HepG2 (cell line): Measurements from ENCODE around the gene ELMOD3. TPM values are rescaled to one million over a fixed set of nuclear protein-coding genes. Genes with fewer than 3 reads are reported as not detected.
A peak's percentile ranks its signal among the peaks of the same experiment; 100 is the strongest.

ENCODE experiments used
- DNMT3B ChIP-seq: conservative IDR thresholded peaks from 2 replicates; pipeline ENCODE4 v1.6.1; 2016; ENCODE audit warnings: missing biosample characterization, control low read depth
- HNRNPL ChIP-seq: fragments of 200-400 bp; formaldehyde crosslinking; IDR thresholded peaks from 2 replicates; pipeline ENCODE4 v1.6.1; 2017; ENCODE audit warnings: mild to moderate bottlenecking, low read depth, low read length
- MTF2 ChIP-seq: sonication (generic); formaldehyde crosslinking; IDR thresholded peaks from 2 replicates; pipeline ENCODE4 v1.5.0; 2020; ENCODE audit warnings: missing genetic modification reagents, borderline replicate concordance
- NFE2L1 ChIP-seq: sonication (generic); formaldehyde crosslinking; IDR thresholded peaks from 2 replicates; pipeline ENCODE4 v1.4.0; 2020; ENCODE audit warnings: missing genetic modification reagents, mild to moderate bottlenecking, borderline replicate concordance
- NKX3-1 ChIP-seq: sonication (generic); formaldehyde crosslinking; IDR thresholded peaks from 2 replicates; pipeline ENCODE4 v1.5.0; 2020; ENCODE audit warnings: missing genetic modification reagents
- PAF1 ChIP-seq: IDR thresholded peaks from 2 replicates; pipeline ENCODE4 v1.6.1; 2016; ENCODE audit warnings: missing genetic modification reagents, missing compliant biosample characterization
- RBM39 ChIP-seq: fragments of 200-400 bp; formaldehyde crosslinking; IDR thresholded peaks from one replicate; pipeline ENCODE4 v1.6.1; 2018; ENCODE audit warnings: antibody characterized with exemption, mild to moderate bottlenecking, low read depth, low read length; ENCODE audit not compliant: poor library complexity, severe bottlenecking
- RORA ChIP-seq: sonication (generic); formaldehyde crosslinking; IDR thresholded peaks from 2 replicates; pipeline ENCODE4 v1.5.0; 2020; ENCODE audit warnings: mild to moderate bottlenecking, missing genetic modification reagents, moderate library complexity
- SIX1 ChIP-seq: sonication (generic); formaldehyde crosslinking; IDR thresholded peaks from 2 replicates; pipeline ENCODE4 v1.4.0; 2020; ENCODE audit warnings: missing genetic modification reagents, borderline replicate concordance
- SMYD3 ChIP-seq: sonication (generic); formaldehyde crosslinking; IDR thresholded peaks from 2 replicates; pipeline ENCODE4 v1.8.1; 2023; ENCODE audit warnings: mild to moderate bottlenecking, missing genetic modification reagents
- TRAFD1 ChIP-seq: sonication (generic); formaldehyde crosslinking; IDR thresholded peaks from 2 replicates; pipeline ENCODE4 v1.5.1; 2020; ENCODE audit warnings: missing genetic modification reagents, mild to moderate bottlenecking, borderline replicate concordance
- ZC3H4 ChIP-seq: sonication (generic); formaldehyde crosslinking; IDR thresholded peaks from 2 replicates; pipeline ENCODE4 v1.4.0; 2020; ENCODE audit warnings: missing genetic modification reagents, borderline replicate concordance
- ZFY ChIP-seq: sonication (generic); formaldehyde crosslinking; IDR thresholded peaks from 2 replicates; pipeline ENCODE4 v1.4.0; 2020; ENCODE audit warnings: missing genetic modification reagents
- ZFYVE20 ChIP-seq: sonication (generic); formaldehyde crosslinking; IDR thresholded peaks from 2 replicates; pipeline ENCODE4 v1.8.0; 2023; ENCODE audit warnings: low read depth, mild to moderate bottlenecking, moderate library complexity, missing genetic modification reagents, borderline replicate concordance
- ZMAT5 ChIP-seq: sonication (generic); formaldehyde crosslinking; IDR thresholded peaks from 2 replicates; pipeline ENCODE4 v1.5.0; 2020; ENCODE audit warnings: mild to moderate bottlenecking, low read depth, missing genetic modification reagents, borderline replicate concordance
- ZNF275 ChIP-seq: sonication (generic); formaldehyde crosslinking; IDR thresholded peaks from 2 replicates; pipeline ENCODE4 v1.8.0; 2022; ENCODE audit warnings: missing genetic modification reagents, mild to moderate bottlenecking, inconsistent platforms, borderline replicate concordance
- ZNF329 ChIP-seq: sonication (generic); formaldehyde crosslinking; IDR thresholded peaks from 2 replicates; pipeline ENCODE4 v1.9.0; 2021; ENCODE audit warnings: low read depth, mild to moderate bottlenecking, missing genetic modification reagents
- ZNF703 ChIP-seq: sonication (generic); formaldehyde crosslinking; IDR thresholded peaks from 2 replicates; pipeline ENCODE4 v1.5.1; 2020; ENCODE audit warnings: missing genetic modification reagents, mild to moderate bottlenecking, moderate library complexity, borderline replicate concordance
- ZSCAN20 ChIP-seq: sonication (generic); formaldehyde crosslinking; IDR thresholded peaks from 2 replicates; pipeline ENCODE4 v1.4.0; 2020; ENCODE audit warnings: missing genetic modification reagents, mild to moderate bottlenecking, borderline replicate concordance
- polyA plus RNA-seq, 8 experiments: library from polyadenylated mRNA; depleted of rRNA in 3 of 8; stranded (reverse) in 7 of 8; unstranded in 1 of 8; fragments of >200 nt; fragmentation: Illumina TruSeq in 4 of 8; extraction: Trizol in 4 of 8; gene quantifications; 2 replicates each; pipeline versions ENCODE4 v1.2.1 to v1.2.3, GENCODE V29; 2011 to 2016; ENCODE audit warnings: low read depth in 4 of 8, missing spikeins in 1 of 8, mixed read lengths in 1 of 8; ENCODE audit not compliant: insufficient read depth in 1 of 8
- total RNA-seq, 5 experiments: library from RNA; depleted of rRNA; stranded (reverse); fragments of >200 nt; fragmentation: Illumina TruSeq; extraction: Trizol; gene quantifications; 2 replicates each; pipeline ENCODE4 v1.2.3, GENCODE V29; 2016; ENCODE audit warnings: low read depth in 1 of 5
- TF ChIP-seq, protein P1 (sequence below): sonication (generic); formaldehyde crosslinking; IDR thresholded peaks from 2 replicates; pipeline ENCODE4 v1.4.0; 2020; ENCODE audit warnings: low read depth, mild to moderate bottlenecking, missing genetic modification reagents
- TF ChIP-seq, protein P2 (sequence below): sonication (generic); formaldehyde crosslinking; IDR thresholded peaks from 2 replicates; pipeline ENCODE4 v1.8.0; 2022; ENCODE audit warnings: missing genetic modification reagents, mild to moderate bottlenecking, moderate library complexity, borderline replicate concordance
- TF ChIP-seq, protein P3 (sequence below): sonication (generic); formaldehyde crosslinking; IDR thresholded peaks from 2 replicates; pipeline ENCODE4 v1.9.0; 2021; ENCODE audit warnings: missing genetic modification reagents, borderline replicate concordance

Gene ELMOD3
- total and polyA plus RNA-seq, 2 of the 13 experiments (the other 11 are each of a cell fraction or from before 2014, with no cell fraction given): 13.3 to 19.5 TPM

DNA sequence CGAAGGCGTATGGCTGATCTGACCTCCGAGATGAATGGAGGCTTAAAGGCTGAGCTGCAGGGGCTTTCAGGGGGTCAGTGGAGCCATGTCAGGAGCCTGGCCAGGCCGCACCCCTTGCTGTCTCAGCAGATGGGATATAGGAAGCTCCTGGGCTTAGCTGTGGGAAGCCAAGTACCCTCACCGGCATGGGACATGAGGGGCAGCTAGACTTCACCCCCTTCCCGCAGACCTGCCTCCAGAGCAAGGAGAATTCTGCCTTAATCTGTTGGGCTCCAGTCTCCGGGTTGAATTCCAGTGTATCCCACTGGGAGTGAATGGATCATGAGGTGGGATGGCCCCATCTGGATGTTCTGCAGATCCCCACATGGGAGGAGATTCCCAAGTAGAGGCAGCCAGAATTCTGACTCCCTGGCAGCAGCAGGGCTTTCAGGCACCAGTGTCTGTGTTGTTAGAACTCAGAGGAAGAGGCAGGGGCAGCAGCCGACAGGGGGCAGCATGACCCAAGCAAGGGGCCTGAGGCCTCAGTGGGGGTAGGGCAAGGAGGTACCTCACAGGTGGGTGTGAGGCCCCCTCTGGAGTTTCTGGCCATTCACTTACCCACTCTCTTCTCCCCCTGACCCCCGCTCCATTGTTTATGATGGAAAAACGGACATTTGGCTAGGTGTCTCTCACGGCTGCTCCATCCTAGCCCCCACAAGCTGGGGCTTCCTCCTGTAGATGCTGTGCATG lies 36.5 kb downstream of the ELMOD3 start (continued):
- TF ChIP-seq ZNF703 (CRISPR knock-in tag) (no peak), ZNF329 (CRISPR knock-in tag) (no peak), ZFY (CRISPR knock-in tag) (peak; percentile 55; the same call in 1 of the 2 replicates), SIX1 (no peak), ZMAT5 (no peak), RORA (CRISPR knock-in tag) (no peak), ZFYVE20 (CRISPR knock-in tag) (no peak), PAF1 (CRISPR knock-in tag) (no peak), ZNF275 (CRISPR knock-in tag) (no peak), ZC3H4 (no peak), HNRNPL (no peak), DNMT3B (CRISPR knock-in tag) (no peak), NKX3-1 (no peak), TRAFD1 (no peak), RBM39 (no peak), MTF2 (CRISPR knock-in tag) (no peak), ZSCAN20 (CRISPR knock-in tag) (no peak), SMYD3 (CRISPR knock-in tag) (no peak), NFE2L1 (CRISPR knock-in tag) (no peak)
- TF ChIP-seq, protein P1, sequence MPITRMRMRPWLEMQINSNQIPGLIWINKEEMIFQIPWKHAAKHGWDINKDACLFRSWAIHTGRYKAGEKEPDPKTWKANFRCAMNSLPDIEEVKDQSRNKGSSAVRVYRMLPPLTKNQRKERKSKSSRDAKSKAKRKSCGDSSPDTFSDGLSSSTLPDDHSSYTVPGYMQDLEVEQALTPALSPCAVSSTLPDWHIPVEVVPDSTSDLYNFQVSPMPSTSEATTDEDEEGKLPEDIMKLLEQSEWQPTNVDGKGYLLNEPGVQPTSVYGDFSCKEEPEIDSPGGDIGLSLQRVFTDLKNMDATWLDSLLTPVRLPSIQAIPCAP (CRISPR knock-in tag): no peak
- TF ChIP-seq, protein P2, sequence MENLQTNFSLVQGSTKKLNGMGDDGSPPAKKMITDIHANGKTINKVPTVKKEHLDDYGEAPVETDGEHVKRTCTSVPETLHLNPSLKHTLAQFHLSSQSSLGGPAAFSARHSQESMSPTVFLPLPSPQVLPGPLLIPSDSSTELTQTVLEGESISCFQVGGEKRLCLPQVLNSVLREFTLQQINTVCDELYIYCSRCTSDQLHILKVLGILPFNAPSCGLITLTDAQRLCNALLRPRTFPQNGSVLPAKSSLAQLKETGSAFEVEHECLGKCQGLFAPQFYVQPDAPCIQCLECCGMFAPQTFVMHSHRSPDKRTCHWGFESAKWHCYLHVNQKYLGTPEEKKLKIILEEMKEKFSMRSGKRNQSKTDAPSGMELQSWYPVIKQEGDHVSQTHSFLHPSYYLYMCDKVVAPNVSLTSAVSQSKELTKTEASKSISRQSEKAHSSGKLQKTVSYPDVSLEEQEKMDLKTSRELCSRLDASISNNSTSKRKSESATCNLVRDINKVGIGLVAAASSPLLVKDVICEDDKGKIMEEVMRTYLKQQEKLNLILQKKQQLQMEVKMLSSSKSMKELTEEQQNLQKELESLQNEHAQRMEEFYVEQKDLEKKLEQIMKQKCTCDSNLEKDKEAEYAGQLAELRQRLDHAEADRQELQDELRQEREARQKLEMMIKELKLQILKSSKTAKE (CRISPR knock-in tag): no peak
- TF ChIP-seq, protein P3, sequence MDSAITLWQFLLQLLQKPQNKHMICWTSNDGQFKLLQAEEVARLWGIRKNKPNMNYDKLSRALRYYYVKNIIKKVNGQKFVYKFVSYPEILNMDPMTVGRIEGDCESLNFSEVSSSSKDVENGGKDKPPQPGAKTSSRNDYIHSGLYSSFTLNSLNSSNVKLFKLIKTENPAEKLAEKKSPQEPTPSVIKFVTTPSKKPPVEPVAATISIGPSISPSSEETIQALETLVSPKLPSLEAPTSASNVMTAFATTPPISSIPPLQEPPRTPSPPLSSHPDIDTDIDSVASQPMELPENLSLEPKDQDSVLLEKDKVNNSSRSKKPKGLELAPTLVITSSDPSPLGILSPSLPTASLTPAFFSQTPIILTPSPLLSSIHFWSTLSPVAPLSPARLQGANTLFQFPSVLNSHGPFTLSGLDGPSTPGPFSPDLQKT (CRISPR knock-in tag): no peak
